ENCODE measurements around the gene SLC16A8. TPM values are rescaled to one million over a fixed set of nuclear protein-coding genes. Genes with fewer than 3 reads are reported as not detected.
A peak's percentile ranks its signal among the peaks of the same experiment; 100 is the strongest.

SLC16A8 gene
- total RNA-seq, 1 donor = not detected

DNA sequence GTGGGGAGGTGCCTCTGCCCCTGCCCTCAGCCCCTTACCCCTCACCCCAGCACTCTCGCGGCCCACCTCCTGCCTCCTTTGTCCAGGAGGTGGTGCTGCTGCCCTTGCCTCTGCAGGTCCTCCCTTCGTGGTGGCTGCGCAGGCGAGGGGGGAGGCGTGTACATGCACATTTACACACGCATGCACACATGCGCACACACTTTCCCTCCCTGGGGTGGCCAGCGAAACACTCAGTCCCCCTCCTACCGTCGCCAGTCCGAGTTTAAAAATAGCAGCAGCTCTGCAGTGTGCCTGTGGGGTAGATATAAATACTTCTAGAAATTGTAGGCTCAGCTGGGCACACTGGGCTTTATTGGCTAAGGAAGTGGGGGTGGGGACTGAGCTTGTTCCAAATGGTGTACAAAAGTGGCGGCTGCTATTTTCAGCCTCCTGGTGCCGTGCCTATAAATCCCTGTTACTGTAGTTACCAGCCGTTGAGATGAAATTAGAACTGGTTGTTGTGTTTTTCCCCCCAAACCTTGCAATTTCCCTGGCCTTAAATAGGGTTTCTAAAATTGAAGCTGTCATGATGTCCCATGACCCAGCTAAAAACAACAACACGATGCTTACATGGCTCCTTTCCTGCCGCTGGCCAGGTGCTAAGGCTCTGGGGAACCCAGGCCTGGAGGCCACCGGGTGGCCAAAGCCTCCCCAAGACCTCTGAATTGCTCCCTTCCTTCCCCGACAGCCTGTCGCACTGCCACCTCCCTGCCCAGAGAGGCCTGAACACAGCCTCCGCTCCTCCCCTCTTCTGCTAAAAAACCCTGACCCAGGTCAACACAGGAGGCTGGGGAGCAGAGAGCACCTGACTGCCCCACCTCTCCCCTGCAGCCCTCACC is 14.4 kb downstream of the SLC16A8 start:
- peak overlapping the region; percentile 19 for H3K27ac ChIP-seq (ENCODE audit: low read depth, low read length)
- TF ChIP-seq, protein P1, sequence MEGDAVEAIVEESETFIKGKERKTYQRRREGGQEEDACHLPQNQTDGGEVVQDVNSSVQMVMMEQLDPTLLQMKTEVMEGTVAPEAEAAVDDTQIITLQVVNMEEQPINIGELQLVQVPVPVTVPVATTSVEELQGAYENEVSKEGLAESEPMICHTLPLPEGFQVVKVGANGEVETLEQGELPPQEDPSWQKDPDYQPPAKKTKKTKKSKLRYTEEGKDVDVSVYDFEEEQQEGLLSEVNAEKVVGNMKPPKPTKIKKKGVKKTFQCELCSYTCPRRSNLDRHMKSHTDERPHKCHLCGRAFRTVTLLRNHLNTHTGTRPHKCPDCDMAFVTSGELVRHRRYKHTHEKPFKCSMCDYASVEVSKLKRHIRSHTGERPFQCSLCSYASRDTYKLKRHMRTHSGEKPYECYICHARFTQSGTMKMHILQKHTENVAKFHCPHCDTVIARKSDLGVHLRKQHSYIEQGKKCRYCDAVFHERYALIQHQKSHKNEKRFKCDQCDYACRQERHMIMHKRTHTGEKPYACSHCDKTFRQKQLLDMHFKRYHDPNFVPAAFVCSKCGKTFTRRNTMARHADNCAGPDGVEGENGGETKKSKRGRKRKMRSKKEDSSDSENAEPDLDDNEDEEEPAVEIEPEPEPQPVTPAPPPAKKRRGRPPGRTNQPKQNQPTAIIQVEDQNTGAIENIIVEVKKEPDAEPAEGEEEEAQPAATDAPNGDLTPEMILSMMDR (IDR thresholded peaks at IDR 0.05; ENCODE audit: extremely low read depth, low read depth, low read length) = peak; percentile 68
- peak overlapping the region; percentile 75 for H3K4me2 ChIP-seq (ENCODE audit: insufficient read depth, low read length)

DNA sequence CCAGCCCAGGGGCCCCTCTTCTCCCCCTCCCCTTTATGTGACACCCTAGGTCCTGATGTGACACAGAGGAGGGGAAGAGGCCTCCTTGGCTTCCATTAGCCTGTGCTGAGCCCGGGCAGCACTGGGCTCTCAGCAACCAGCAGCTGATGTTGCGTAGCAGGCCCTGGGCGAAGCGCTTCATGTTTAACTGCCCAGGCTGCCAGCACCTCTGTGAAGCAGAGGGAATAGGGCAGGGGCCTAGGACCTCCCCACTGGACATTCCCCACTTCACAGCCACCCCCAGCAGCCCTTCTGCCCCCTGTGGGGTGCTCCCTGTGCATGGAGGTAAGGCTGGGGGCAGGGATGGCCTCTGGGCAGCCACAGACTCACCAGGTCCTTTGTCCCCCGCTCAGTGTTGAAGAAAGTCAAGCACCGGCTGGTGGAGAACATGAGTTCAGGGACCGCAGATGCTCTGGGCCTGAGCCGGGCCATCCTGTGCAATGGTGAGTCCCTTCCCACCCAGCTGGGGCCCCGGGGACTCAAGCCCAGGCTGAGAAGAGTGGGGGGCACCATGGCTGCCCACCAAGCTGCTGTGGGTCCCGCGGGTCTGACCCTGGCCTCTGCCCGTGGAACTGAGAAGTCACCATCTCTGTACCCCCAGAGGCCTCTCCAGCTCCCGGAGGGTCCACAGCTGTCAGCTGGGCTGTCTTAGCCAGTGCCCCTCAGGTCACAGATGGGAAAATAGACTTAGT is 15.2 kb downstream of the SLC16A8 start:
- Histone ChIP-seq H3K9me3 (ENCODE audit: low read depth, low read length) (no peaks in the 10 kb centered on the region), H3K27me3 (ENCODE audit: insufficient read depth, low read length) (no peaks in the 10 kb centered on the region), H4K20me1 (ENCODE audit: insufficient read depth, low read length) (no peaks in the 10 kb centered on the region), H3K36me3 (ENCODE audit: insufficient read depth, low read length) (peaks cover 35% of the 10 kb centered on the region), H3K4me2 (ENCODE audit: insufficient read depth, low read length) (no peak overlapping the region), H2AFZ (ENCODE audit: low read length) (no peak overlapping the region), H3K4me3 (ENCODE audit: insufficient read depth, low read length) (no peak overlapping the region), H3K27ac (ENCODE audit: low read depth, low read length) (no peak overlapping the region), H3K4me1 (ENCODE audit: insufficient read depth, low read length) (no peaks in the 10 kb centered on the region), H3K79me2 (ENCODE audit: insufficient read depth, low read length) (no peaks in the 10 kb centered on the region)
- TF ChIP-seq, protein P1 (IDR thresholded peaks at IDR 0.05; ENCODE audit: extremely low read depth, low read depth, low read length) = no peak
- DNase-seq (ENCODE audit: insufficient read length, low spot score, missing footprints) = peak; percentile 62

More for the DNA sequence above, 14.4 kb downstream of the SLC16A8 start:
- Histone ChIP-seq H3K4me3 (ENCODE audit: insufficient read depth, low read length) (peak overlapping the region; percentile 46), H3K4me1 (ENCODE audit: insufficient read depth, low read length) (no peaks in the 10 kb centered on the region), H3K79me2 (ENCODE audit: insufficient read depth, low read length) (no peaks in the 10 kb centered on the region), H2AFZ (ENCODE audit: low read length) (no peak overlapping the region), H4K20me1 (ENCODE audit: insufficient read depth, low read length) (no peaks in the 10 kb centered on the region), H3K9me3 (ENCODE audit: low read depth, low read length) (no peaks in the 10 kb centered on the region), H3K36me3 (ENCODE audit: insufficient read depth, low read length) (peaks cover 34% of the 10 kb centered on the region), H3K27me3 (ENCODE audit: insufficient read depth, low read length) (no peaks in the 10 kb centered on the region)
- peak; percentile 98 for DNase-seq (ENCODE audit: insufficient read length, low spot score, missing footprints)

DNA sequence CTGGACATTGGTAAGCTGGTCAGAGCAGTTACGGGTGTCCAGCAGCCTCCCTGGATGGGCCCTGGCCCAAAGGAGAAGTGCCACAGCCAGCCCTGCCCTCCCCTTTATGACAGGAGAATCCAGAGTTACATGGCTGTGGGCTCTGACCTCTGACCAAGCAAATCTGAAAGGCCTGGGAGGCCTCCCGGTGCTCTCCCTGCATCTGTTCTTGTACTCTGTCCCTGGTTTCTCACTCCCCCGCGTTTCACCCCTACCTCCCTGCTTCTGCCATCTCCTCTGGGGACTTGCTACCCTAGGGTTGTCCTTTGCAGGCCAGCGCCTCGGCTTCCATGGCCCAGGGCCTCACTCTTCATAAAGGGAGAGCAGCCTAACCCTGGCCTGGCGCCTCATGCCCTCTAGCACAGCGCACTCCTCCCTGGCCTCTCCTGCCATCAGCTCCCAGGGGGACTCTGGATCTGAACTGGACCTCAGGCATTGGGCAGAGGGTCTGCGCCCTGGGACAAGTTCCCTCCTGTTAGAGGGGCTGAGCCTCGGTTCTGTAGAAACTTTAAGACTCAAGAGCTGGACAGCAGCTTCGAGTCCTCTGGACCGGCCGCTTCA is 16.1 kb downstream of the SLC16A8 start:
- Histone ChIP-seq H3K4me2 (ENCODE audit: insufficient read depth, low read length) (no peak overlapping the region), H3K9me3 (ENCODE audit: low read depth, low read length) (no peaks in the 10 kb centered on the region), H3K4me3 (ENCODE audit: insufficient read depth, low read length) (no peak overlapping the region), H3K36me3 (ENCODE audit: insufficient read depth, low read length) (peaks cover 32% of the 10 kb centered on the region), H3K79me2 (ENCODE audit: insufficient read depth, low read length) (no peaks in the 10 kb centered on the region), H4K20me1 (ENCODE audit: insufficient read depth, low read length) (no peaks in the 10 kb centered on the region), H3K27ac (ENCODE audit: low read depth, low read length) (no peak overlapping the region), H3K27me3 (ENCODE audit: insufficient read depth, low read length) (no peaks in the 10 kb centered on the region), H2AFZ (ENCODE audit: low read length) (no peak overlapping the region), H3K4me1 (ENCODE audit: insufficient read depth, low read length) (no peaks in the 10 kb centered on the region)
- peak; percentile 62 for DNase-seq (ENCODE audit: insufficient read length, low spot score, missing footprints)
- TF ChIP-seq, protein P1 (IDR thresholded peaks at IDR 0.05; ENCODE audit: extremely low read depth, low read depth, low read length) = no peak

All from osteoblast (primary cell).